ENCODE data around the gene EDIL3. TPM values are rescaled to one million over a fixed set of nuclear protein-coding genes. Genes with fewer than 3 reads are reported as not detected.

EDIL3 gene
- total RNA-seq, 4 donors from 2014 or later, result 14.8 to 29.0 (median 20.2) TPM

DNA sequence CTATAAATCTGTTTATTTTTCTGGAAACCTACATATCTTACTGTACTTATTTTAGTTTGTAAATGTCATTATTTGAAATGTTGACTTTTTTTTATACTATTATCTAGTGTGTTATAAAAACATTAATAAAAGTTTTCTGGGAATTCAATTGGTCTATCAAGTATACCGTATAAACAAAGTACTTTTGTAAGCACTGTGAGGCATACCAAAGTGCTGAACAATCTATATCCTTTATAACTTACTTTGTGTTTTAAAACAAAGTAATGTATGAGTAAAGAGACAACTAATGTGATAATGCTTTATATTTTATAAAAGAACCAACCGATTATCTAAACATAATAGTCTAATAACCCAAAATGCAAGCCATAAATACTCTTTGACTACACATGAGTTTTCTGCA, 23.1 kb downstream of the EDIL3 start:
- intact Hi-C loops (cut with DNase I; ENCODE audit: low total_unique reads), result no loop called here
- H3K4me3 ChIP-seq (ENCODE audit: low read depth, poor library complexity, severe bottlenecking), result no peak overlapping the region
- 75 to 77% methylated on average over 2 of the region's 2 CpGs for WGBS, 2 donors
- TF ChIP-seq, protein P1, sequence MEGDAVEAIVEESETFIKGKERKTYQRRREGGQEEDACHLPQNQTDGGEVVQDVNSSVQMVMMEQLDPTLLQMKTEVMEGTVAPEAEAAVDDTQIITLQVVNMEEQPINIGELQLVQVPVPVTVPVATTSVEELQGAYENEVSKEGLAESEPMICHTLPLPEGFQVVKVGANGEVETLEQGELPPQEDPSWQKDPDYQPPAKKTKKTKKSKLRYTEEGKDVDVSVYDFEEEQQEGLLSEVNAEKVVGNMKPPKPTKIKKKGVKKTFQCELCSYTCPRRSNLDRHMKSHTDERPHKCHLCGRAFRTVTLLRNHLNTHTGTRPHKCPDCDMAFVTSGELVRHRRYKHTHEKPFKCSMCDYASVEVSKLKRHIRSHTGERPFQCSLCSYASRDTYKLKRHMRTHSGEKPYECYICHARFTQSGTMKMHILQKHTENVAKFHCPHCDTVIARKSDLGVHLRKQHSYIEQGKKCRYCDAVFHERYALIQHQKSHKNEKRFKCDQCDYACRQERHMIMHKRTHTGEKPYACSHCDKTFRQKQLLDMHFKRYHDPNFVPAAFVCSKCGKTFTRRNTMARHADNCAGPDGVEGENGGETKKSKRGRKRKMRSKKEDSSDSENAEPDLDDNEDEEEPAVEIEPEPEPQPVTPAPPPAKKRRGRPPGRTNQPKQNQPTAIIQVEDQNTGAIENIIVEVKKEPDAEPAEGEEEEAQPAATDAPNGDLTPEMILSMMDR (IDR thresholded peaks at IDR 0.05), result no peak
- no peak for TF ChIP-seq POLR2A (IDR thresholded peaks at IDR 0.05)
- DNase-seq (ENCODE audit: low spot score in 2 of 2), result no peak

DNA sequence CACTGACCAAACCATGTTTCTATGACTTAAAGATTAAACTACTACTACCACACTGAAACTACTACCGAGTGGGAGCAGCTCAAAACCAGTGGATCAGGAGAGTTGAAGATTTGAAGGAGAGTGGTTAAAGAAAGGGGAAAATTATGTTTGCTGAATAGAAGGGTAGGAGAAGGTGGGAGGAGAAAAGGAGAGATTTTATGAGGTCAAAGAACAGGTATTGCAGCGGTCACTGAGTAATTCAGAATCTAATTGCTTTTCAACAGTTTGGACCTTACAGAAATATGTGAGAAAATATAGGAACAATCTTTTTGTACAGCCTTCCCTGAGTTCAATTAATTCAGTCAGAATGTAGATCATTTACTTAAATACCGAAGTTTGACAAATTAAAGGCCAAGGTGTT, 24.6 kb downstream of the EDIL3 start:
- 92 to 93% methylated on average over 3 of the region's 3 CpGs for WGBS, 2 donors
- TF ChIP-seq, protein P1 (IDR thresholded peaks at IDR 0.05), result no peak

DNA sequence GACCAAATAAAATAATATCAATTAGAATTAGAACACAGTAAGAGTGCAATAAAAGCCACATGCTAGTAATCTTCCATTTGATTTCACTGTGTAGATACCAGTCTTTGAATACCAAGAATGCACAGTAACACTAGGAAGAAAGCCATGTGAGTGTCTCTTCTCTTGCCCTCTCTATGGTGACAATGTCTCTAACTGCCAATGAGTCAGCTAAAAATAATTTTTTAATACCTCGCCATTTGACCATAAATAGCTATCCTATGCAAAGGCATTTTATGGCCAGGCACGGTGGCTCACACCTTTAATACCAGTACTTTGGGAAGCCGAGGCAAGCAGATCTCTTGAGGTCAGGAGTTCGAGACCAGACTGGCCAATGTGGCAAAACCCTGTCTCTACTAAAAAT, 30.6 kb downstream of the EDIL3 start:
- DNase-seq (ENCODE audit: low spot score in 2 of 2), result no peak
- WGBS, 2 donors, result 63 to 88% methylated on average over 4 of the region's 4 CpGs
- intact Hi-C loops (cut with DNase I; ENCODE audit: low total_unique reads), result no loop called here
- H3K4me3 ChIP-seq (ENCODE audit: low read depth, poor library complexity, severe bottlenecking), result no peak overlapping the region
- TF ChIP-seq, protein P1 (IDR thresholded peaks at IDR 0.05), result no peak
- TF ChIP-seq POLR2A (IDR thresholded peaks at IDR 0.05), result no peak

More for the DNA sequence above, 24.6 kb downstream of the EDIL3 start:
- H3K4me3 ChIP-seq (ENCODE audit: low read depth, poor library complexity, severe bottlenecking), result no peak overlapping the region
- intact Hi-C loops (cut with DNase I; ENCODE audit: low total_unique reads), result no loop called here
- no peak for DNase-seq (ENCODE audit: low spot score in 2 of 2)

DNA sequence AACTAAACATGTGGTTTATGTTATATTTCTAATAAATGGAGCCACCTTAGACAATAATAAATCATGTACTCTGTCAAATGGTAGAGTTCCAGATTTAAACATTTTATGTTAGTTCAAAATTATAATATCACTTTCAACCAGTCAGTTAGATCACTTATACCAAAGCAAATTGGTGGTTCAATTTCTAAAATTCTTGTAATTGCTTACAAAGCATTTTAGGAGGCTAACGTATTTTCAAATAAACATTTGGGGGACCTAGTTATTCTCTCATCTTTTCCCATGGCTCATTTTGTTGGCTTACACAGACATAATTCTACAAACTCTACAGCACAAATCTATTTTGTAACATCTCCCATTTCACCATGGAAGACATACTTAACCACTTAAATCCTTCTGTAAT, 39.9 kb downstream of the EDIL3 start:
- no peak for DNase-seq (ENCODE audit: low spot score in 2 of 2)
- H3K4me3 ChIP-seq (ENCODE audit: low read depth, poor library complexity, severe bottlenecking), result no peak overlapping the region
- WGBS, 2 donors, result 78 to 83% methylated on average over 1 of the region's 1 CpG
- intact Hi-C loops (cut with DNase I; ENCODE audit: low total_unique reads), result no loop called here
- TF ChIP-seq, protein P1 (IDR thresholded peaks at IDR 0.05), result no peak
- TF ChIP-seq POLR2A (IDR thresholded peaks at IDR 0.05), result no peak

DNA sequence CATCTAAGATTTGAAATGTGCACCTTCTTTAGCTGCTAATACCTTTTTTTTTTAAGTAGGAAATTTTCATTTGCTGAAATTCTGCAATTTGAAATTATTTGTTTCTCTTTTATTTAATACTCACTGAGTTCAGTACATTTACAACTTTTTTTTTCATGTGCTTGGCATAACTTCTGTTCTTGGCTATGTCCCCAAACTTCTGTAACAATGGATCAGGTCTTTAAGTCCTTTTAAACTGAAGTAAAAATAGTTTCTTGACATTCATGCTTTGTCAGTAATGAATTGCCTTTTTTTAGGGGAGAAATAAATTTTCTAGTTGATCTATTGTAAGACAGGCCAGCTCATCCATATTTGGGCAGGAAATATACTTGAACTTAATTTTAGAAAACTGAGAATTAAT, 41.5 kb downstream of the EDIL3 start:
- H3K4me3 ChIP-seq (ENCODE audit: low read depth, poor library complexity, severe bottlenecking), result no peak overlapping the region
- DNase-seq (ENCODE audit: low spot score in 2 of 2), result no peak
- TF ChIP-seq POLR2A (IDR thresholded peaks at IDR 0.05), result no peak
- TF ChIP-seq, protein P1 (IDR thresholded peaks at IDR 0.05), result no peak
- intact Hi-C loops (cut with DNase I; ENCODE audit: low total_unique reads), result no loop called here

DNA sequence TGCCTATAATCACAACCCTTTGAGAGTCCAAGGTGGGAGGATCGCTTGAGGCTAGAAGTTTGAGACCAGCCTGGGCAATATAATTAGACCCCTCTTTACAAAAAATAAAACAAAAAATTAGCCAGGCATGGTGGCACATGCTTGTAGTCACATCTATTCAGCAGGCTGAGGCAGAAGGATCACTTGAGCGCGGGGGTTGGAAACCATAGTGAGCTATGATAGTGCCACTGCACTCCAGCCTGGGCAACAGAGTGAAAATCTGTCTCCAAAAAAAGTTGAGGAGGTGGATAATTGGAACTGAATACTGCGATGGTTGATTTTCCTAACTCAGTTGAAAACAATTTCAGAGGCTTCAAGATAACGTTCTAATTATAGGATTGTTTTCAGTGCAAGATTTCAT, 52.6 kb downstream of the EDIL3 start:
- no peak overlapping the region for H3K4me3 ChIP-seq (ENCODE audit: low read depth, poor library complexity, severe bottlenecking)
- WGBS, 2 donors, result 84 to 88% methylated on average over 5 of the region's 5 CpGs
- TF ChIP-seq, protein P1 (IDR thresholded peaks at IDR 0.05), result no peak
- no peak for TF ChIP-seq POLR2A (IDR thresholded peaks at IDR 0.05)
- intact Hi-C loops (cut with DNase I; ENCODE audit: low total_unique reads), result no loop called here
- no peak for DNase-seq (ENCODE audit: low spot score in 2 of 2)

Measured in lower leg skin (tissue), 4 donors.